Stimulated activated CD4-positive, alpha-beta T cell treated with anti-CD3 and anti-CD28 coated beads, TNF-alpha, amount 100 ng/mL, for 1 hour (primary cell): Measurements from ENCODE around the gene UMODL1.

Source experiments
- DNase-seq, 3 donors: peaks; one replicate each; pipeline ENCODE4 v3.0.0-alpha.2; 2020; ENCODE audit warnings: low read depth in 3 of 3, low spot score in 1 of 3

The UMODL1 gene

DNA sequence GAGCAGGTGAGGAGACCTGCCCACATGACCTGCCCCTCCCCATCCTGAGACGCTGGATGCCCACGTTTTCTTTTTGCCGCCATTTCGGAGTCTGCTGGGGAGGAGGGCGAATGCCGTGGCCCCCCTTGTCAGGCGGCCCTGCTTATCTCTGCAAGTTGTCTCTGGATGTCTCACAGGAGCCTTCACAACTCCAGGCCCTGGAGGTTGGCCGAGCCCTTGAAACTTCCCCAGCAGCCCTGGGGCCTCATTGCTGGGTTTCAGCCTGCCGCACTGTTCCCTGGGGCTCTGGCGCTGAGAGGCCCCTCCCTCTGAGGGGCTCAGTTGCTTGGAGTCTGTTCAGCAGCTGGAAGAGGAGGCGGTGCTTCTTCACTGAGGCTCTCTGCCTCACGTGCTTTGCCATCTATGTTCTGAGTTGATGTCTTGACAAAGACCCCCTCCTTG is 31.2 kb upstream of the UMODL1 start:
- DNase-seq = no peak

DNA sequence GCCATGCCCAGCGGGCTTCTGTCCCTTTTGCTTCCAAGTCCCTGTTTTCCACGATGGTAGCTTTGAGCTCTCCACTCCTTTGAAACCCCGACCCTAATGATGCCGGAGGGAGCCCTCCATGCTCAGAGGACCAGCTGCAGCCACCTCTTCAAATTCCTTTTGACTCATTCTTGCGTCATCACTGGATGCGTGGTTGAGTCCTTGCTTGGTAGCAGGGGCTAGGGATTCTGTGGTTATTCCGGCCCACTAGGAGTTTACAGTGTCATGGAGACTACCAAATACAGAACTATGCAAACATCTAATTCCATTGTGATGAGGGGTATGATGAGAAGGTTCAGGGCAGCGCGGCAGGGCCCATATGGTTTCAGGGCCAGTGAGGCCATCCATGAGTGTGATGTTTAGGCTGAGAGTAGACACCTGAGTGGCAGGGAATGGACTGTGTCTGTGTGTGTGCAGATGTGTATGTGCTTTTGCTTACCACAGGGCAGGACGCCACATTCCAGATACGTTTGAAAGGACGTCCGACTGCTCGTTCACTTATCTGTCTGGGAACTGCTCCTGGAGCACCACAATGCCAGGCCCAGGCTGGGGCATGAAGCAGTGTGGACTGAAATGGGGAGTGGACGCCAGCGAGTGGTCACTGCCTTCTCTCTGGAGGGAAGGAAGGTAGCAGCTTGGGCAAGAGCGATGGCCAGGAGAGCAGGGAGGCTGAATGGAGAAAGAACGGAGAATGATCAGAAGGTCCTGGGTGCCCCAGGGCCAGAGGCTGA is 30.5 kb upstream of the UMODL1 start:
- no peak for DNase-seq

DNA sequence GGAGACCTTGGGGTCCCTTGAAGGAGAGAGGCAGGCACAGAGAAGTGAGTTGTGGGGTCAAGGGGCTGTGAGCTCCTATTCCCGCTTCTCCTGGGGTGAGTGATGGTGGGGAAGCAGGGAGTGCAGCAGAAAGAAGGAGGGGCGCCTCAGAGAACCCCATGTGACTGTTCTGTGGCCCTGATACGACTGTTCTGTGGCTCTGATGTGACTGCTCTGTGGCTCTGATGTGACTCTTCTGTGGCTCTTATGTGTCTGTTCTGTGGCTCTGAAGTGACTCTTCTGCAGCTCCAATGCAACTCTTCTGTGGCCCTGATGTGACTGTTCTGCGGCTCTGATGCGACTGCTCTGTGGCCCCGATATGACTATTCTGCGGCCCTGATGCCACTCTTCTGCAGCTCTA is 29.9 kb upstream of the UMODL1 start:
- no peak for DNase-seq

DNA sequence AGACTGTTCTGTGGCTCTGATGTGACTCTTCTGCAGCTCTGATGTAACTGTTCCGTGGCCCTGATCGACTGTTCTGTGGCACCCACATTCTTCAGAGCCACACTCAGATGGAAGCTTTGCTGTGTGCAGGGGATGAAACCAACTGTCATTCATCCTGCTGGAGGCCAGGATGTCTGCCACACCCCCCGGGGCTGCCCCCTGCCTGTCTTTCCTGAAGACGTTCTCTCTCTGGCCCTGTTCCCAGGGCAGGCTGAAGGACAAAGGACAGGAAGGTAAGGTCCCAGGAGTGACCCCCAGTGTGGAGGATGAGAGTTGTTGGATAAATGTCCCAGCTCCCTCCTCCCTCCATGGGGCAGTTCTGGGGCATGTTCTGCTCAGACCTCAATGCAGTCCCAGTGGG is 29.4 kb upstream of the UMODL1 start:
- DNase-seq = no peak

DNA sequence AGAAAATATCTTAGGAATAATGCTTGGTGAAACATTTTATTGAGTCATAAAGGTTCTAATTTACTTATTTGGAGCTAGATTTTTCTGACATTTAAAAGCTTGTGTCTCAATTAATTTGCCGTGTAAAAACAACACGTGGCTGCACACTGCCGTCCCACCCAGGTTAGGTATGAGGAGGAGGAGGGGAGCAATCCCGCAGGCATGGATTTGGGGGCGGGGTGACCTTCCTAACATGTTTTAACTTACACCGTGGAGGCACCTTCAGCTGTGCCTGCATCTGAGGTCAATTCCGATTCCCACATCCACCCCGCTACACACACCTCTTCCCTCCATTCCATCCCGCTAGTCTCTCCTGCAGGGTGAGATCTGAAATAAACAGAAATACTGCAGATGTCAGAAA is 28.5 kb upstream of the UMODL1 start:
- DNase-seq = no peak

DNA sequence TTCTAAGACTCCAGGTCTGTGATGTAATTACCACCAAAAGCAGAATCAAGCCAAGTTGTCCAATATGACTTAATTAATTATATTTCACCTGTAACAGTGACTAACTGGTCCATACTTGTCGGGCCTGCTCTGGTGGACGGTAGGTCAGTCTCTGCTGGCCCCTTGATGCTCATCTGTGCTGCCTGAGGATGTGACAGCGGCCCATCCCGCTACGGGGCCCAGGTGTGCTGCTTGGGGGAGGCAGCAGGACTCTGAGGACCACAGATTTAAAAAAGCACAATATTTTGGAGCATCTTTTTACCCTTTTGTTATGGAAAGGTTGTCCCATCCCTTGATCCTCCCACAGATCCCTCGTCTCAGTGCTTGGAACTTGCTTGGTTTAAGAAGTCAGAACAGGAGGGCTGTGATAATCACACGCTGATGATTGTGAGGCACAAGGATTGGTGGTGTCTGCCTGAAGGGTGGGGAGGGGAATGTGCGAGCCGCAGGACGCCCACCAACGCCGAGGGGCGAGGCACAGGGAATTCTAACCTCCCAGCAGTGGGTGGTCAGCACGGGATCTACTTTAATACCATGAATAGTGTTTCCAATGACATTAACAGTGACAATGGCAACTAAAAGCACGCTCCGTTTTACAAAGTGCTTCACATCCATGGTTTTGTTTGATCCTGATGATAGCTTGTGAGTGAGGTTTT is 27.8 kb upstream of the UMODL1 start:
- no peak for DNase-seq

DNA sequence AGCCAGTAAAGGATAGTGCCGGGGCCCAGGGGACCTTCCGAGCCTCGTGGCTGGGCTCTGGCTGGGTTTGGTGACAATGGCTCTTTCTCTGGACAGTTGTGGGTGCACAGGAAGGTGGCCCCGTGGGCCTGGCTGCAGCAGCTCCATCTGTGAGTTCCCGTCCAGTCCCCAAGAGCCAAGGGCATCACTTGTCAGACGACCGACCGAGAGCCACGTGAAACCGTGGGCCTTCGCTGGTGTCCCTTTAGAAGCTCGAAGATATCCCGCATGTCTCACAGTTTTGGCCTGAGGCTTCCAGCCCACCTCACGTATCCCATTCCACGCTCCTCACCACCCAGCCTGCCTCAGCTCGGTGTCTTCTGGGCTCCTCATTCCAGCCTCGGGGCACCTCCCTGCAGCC is 27.2 kb upstream of the UMODL1 start:
- no peak for DNase-seq

DNA sequence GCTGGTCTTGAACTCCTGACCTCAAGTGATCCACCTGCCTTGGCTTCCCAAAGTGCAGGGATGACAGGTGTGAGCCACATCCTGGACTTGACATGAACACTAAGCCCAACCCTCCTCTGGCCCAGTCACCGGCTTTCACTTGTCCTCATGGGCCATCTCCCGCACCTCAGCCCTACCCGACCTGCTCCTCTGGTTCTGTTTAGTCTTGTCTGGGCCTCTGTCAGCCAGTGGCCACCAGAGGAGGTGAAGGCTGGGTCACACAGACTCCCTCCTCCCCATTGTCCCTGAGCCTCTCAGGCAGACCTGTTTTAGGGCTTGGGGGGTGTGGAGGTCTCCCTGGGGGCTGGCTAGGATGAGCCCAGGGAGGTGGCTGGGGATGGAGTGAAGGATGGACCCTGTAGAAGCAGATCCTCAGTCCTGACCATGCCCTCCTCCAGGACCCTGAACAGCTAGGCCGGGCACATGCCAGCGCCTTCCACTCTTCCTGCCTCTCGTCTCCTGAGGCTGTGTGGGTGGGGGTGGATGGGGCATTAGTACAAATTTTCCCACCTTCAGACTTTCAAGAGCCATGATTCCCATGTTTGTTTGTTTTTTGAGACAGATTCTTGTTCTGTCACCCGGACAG is 26.1 kb upstream of the UMODL1 start:
- DNase-seq = no peak

DNA sequence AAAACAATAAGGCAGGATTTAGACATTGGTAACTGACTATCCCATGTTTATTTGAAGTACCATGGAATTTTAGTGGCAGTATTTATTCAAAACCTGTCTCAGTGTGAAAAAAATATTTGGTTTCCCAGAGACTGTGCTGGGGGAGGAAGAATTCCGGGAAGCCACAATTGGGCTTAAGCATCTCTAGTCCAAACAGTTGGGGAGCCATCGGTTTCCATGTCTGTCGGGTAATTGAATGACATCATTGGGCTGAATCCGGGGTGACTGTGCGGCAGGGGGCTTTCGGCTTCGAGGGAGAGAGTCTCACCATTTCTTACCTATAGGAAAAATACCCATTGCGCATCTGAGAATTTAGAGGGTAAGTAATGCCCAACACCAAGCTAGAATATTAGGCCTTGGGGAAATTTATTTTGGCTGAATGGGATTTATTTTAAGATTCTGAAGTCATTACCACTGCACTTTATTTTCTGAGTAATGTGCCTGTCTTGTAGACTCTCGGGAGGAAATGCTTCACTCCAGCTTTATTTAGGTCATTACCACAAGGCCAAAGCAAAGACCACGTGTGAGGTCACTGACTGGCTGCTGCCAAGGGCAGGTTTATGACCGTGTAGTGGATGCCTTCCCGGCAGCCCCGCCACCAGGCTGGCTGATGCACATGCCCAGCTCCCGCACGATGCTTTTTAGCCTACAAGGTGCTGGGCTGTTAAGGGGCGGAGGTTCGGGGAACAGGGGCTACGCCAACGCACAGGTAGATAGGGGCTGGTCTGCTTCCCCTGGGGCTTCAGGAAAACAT is 23.1 kb upstream of the UMODL1 start:
- no peak for DNase-seq

DNA sequence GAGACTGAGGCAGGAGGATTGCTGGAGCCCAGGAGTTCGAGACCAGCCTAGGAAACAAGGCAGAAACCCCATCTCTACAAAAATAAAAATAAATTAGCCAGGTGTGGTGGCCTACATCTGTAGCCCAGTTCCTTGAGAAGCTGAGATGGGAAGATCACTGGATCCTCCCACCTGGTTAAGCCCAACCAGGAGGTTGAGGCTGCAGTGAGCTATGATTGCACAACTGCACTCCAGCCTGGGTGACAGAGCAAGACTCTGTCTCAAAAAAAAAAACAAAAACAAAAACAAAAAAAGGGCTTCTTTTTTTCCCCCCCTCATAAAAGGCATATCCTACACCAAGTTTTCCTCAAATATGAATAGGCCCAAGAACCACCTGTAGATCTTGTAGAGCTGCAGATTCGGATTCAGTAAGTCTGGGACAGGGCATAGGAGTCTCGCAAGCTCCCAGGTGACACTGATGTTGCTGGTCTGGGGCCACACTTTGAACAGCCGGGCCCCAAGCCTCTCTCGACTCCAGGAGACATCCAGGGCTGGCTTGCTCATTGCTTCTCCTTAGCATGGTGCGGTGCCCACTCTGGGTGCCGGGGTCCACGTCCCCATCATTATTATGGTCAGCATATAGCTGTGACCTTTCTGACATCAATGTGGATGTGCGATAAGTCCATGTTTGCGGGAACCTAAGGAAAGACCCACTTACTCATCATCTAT is 22.1 kb upstream of the UMODL1 start:
- no peak for DNase-seq

DNA sequence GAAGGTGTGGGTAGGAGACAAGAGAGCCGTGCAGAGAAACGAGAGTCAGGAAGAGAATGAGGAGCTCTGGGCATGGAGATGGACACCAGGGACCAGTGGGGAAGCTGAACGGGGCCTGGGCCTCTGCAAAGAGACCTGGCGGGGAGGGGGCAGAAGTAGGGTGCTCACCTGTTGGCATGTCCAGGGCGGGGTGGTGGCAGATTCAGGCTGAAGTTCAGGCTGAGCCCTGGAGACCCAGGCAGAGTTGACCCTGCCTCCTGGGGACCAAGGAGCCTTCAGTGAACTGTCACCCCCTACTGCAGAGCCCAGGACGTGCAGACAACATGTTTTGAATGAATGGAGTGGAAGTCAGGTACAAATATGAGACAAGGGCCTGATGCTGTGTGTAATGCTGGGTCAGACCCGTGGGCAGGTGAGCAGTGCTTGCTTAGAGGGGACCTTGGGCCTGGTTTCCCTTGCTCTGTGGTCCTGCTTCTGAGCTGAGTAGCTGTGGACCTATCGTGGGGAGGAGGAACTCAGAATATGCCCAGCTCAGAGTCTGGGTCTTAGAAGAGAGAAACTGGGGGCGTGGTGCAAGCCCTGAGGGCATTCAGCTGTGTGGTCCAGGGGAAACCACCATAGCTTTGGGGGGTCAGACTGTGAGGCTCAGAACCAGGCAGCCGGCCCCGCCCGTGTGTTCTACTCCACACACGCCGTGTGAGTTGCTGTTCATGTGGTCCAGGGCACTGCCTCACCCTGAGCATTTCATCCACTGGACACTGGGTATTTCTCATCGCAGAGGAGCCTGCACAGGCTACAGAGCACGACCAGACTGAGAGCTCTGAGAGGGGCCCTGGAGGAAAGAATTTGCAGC is 21.3 kb upstream of the UMODL1 start:
- no peak for DNase-seq

DNA sequence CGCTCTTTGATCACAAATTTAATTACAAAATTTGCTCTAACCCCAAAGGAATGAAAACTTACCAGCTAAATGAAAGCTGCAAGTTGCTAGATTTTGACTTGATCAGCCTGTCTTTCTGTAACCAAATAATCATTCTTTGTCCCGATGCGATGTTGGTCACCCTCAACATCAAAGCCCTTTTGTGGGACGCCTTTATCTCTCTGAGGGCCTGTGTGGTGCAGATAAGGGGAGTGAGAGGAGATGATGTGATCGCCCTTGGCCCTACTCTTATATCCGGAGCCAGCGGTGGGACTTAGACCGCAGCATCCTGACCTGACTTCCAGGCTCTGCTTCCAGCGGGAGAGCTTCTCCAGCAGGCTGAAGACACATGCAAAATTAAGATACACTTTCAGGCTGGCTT is 19.3 kb upstream of the UMODL1 start:
- no peak for DNase-seq

DNA sequence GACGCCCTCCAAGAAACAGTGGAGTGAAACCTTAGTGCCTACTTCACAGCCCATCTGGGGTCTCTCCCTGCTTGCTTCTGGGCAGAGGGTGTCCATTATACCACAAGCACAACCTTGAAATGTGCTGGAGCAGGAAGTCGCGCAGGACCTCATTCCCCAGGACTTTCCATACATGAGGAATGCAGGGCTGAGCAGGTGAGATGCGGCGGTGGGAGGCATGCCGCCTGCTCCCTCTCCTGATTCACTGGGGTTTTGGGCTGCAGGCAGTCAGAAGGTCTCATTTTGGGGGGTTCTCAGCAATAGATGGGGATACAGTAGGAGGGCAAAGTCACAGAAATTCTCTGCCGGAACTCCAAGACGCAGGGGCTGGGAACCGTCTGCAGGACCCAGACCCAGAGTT is 15.7 kb upstream of the UMODL1 start:
- no peak for DNase-seq

DNA sequence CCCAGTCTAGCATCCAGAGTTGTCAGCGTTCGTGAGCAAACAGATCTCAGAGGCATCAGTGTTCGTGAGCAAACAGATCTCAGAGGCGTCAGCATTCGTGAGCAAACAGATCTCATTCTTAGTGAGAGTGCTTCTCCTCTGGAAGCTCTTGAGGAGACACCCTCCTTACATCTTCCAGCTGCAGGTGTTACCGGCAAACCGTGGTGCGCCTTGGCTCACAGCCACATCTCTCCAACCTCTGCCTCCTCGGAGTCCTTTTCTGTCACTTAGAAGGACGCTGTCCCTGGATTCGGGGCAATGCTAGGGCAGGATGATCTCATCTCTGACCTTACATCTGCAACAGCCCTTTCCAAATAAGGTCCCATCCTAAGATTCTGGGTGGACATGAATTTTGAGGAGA is 14.6 kb upstream of the UMODL1 start:
- no peak for DNase-seq

DNA sequence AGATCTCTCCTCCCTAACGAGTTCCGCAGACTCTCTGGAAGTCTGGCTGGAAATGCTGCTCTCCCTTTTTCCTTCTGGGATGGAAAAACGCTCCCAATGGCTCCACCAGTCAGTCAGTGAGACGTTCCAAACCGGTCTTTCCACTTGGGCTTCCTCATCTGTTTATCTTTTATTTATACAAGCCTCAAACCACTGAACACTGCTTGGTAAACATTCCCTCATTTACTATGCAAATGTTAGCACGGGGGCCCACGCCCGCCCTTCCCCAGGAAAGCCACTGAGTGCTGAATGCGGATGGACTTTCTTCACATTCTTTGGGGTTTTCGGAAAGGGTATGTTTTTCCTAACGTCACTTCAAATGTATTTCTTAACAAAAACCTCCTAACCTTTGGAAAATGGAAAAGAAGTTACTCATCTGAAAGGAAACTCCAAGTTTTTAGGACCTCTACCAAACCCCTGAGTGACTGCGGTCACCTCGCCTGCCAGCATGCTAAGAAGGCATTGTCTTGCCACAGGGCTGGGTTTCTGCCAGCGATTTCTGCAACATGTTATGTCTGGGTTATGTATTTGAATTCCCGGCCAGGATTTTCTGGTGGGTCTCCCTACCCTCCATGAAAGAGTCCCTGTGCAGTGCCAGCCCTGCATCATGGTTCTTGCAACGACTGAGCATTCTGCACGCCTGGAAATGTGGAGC is 14.0 kb upstream of the UMODL1 start:
- no peak for DNase-seq

DNA sequence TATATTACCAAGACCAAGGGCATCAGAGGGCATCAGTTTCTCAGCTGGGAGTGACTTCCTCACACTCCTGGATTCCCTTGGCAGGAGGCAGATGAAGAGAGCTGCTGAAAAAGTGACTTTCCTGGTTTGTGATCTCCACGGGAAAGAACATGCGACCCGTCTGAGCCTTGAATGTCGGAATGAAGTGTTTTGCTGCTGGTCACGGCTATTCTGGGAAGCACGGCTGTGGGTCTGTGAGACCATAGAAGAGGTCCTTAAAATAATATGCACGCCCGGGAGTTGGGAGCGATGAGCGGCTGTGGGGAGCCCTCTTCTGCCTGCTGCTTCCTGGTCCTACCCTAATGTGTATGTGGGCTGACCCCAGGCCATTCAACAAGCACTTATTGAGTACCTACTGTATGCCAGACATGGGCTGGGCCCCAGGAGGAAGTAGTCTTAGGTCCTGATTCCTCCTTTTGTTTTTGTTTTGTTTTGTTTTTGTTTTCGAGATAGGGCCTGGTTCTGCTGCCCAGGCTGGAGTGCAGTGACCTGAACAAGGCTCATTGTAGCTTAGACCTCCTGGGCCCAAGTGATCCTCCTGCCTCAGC is 13.2 kb upstream of the UMODL1 start:
- DNase-seq = no peak

DNA sequence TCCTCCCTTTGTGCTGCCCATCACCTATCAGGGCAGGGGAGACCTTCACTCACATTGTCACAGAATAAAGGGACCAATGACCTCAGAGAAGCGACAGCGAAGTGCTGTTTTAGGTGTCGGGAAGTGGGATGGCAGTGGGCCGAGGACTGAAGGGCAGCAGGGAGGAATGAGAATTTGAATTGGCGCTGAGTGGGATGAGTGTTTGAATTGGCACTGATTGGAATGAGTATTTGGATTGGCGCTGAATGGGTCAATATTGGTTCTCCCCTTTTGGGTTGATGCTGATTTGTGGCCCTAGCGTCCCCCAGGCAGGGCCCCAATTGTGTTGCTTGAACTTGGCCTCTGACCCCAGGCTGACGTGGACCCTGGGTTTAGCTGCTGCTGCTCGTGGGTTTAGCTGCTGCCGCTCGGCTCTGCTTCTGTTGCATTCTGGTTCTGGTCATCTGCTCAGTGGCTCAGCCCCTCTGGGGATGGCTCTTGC is 12.4 kb upstream of the UMODL1 start:
- no peak for DNase-seq

DNA sequence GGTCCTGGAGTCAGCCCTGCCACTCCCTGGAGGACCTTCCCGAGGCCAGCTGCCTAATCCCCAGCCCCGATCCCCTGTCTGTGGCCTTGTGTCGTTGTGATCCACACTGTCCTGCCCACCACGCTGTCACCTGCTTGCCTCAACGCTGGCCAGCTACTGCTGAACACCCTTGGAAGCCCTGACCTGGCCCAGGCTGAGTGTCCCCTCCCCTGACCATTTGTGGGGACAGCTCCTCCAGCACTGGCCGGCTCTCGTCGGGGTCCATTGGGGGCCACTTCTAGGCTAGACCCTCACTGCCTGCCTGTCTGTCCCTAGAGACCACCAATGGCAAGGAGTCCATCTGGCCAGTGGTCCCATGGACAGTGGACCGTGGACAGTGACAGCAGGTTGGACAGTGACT is 12.0 kb upstream of the UMODL1 start:
- no peak for DNase-seq

DNA sequence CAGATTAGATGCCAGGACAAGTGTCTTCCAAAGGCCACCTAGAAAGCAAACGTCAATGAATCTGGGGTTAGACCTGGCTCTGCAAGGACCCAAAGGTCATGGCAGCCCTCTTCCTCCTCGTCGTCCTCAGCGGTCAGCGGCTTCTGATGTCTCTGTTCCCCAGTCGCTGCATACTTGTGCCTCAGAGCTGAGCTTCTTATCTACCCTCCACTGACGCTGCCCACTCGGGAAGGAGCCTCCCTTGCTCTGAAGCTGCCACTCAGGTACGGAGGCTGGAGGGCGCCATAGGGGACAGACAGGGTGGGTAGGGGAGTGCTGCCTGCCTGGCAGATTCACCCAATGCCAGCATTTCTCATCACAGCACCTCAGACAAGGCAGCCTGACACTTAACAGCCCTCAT is 11.4 kb upstream of the UMODL1 start:
- DNase-seq = no peak
